Activated T-cell treated with anti-CD3 and anti-CD28 coated beads, Interleukin-2, amount 50 U/mL, for 48 hours (primary cell): ENCODE data around the gene NEDD9.

Source experiments
- DNase-seq, 2 experiments: peaks; one replicate each; pipeline ENCODE4 v3.0.0-alpha.2; 2020

Gene NEDD9

GRCh38 chr6:11172501-11173327 lies 59.8 kb downstream of the NEDD9 start:
- DNase-seq, result peak; percentile 85 to 89

DNA sequence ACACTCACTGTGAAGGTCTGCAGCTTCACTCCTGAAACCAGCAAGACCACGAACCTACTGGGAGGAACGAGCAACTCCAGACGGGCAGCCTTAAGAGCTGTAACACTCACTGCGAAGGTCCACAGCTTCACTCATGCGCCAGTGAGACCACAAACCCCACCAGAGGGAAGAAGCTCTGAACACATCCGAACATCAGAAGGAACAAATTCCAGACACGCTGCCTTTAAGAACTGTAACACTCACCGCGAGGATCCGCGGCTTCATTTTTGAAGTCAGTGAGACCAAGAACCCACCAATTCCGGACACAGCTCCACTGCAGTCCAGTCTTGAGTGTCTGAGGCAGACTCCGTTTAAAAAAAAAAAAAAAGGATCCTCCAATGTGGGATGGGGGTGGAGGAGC lies 60.5 kb downstream of the NEDD9 start:
- no peak for DNase-seq

DNA sequence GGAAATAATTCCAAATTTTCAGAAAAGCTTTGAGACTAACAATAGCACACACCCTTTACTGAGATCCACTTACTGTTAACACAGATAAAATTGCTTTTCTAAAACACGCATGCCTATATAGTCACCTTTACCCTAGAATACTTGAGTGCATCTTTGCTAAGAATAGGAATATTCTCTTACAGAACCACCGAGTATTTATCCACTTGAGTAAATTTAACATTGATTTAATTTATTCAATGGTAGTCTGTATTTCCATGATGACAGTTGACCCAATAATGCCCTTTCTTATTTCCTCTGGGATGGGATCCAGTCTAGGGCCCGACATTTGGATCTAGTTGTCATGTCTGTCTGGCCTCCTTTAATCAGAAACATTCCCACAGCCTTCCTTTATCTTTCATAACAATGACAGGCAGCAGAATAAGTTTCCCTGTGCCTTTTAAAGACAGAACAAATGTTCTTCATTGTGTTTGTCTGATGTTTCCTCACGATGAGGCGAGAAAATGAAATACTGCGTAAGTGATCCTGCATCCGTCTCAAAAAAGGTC lies 64.3 kb downstream of the NEDD9 start:
- DNase-seq, result no peak

- no peak for DNase-seq
Measured at GRCh38 chr6:11166948-11167347, 65.5 kb downstream of the NEDD9 start.

DNA sequence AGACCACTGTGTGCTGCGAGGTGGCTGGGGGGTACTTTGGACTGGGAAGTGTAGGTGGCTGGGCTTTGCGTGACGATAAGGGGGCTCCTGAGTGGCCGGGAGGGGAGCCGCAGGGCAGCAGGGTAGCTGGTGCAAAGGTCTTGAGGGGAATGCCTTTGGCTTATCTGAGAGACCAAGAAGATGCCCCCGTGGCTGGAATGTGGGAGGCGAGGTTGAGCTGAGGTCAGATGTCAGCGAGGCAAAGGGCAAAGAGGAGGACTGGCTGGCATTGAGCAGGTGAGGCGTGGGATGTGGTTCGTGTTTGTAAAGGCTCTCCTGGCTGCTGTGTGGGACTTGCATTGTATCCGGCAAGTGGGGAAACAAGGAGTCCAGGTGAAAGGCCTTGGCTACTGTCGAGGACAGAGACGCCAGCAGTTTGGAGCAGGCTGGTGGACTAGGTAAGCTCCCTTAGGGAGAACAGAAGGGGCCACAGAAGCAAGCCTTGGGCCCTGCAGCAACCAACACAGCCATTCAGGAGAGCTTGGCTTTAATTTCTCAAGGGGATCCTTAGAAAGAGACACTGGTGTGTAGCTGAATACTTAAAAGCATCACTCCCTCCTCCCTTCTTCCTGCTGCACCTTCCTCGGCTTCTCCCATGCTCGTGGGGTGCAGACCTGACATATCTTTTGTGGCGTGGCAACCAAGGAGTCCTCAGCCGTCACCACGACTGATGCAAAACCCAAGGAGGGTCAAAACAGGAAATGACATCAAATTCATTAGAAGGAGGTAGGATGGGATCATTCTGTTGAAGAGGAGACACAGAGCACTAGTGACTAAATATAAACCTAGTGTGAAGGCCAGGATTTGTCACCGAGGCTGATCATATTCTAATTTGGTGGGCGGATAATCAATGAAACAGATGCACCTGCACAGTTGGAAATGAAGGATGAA lies 67.5 kb downstream of the NEDD9 start:
- DNase-seq, result no peak

GRCh38 chr6:11163932-11164331 lies 68.5 kb downstream of the NEDD9 start:
- no peak for DNase-seq

- DNase-seq, result no peak
Measured at GRCh38 chr6:11162262-11162661, 70.2 kb downstream of the NEDD9 start.

GRCh38 chr6:11161031-11161956 lies 71.2 kb downstream of the NEDD9 start:
- DNase-seq, result no peak

GRCh38 chr6:11160199-11160598 lies 72.3 kb downstream of the NEDD9 start:
- DNase-seq, result no peak

- DNase-seq, result no peak
Measured at GRCh38 chr6:11155589-11155988, 76.9 kb downstream of the NEDD9 start.

DNA sequence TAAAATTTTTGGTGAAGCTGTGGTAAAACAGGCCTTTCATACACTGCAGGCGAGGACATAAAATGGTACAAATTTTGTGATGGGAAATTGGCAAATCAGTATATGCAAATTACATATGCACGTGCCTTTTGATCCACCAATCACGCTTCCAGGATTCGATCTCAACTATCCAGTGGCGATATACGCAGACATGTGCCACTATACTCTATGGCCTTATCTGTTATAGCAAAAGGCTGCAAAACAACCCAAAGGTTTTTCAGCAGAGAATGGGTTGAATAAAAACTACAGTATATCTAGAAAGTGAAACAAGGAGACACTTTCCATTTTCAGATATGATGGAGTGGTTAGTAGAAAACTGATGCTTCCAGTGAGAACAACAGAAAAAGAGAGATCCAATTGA lies 79.0 kb downstream of the NEDD9 start:
- no peak for DNase-seq

DNA sequence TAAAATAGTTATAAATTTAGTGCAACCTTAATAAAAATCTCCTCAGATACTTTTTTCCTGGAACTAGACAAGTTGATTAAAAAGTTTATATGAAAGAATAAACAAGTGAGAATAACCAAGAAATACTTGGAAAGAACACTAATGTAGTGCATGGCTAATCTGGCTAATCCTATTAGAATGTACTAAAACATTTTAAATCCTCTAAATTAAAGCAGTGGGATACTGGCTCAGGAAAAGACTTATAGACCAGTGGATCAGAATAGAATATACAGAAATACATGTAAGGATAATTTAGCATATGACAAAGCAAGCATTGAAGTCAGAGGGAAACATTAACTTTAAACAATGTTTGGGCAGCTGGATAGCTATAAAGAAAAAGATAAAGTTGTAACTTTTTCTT lies 79.9 kb downstream of the NEDD9 start:
- no peak for DNase-seq

DNA sequence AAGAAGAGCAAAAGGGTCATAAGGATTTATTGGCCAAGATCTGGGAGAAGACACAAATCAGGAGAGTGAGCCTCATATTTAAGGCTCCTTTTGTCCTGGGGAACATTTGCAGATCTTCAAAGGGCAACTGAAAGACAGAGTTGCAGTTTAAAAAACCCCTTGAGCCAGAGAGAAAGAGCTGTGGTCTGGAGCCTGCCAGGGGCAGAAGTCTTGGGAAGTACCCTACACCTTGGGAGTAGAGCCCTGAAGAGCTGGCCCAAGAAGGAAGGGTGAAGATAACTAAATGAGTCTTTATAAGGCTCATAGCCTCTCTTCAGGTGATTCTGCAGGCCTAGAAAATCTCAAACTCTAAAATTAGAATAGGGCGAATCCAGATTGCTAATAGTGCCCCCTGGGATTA lies 81.0 kb downstream of the NEDD9 start:
- DNase-seq, result no peak

GRCh38 chr6:11149551-11149950 lies 82.9 kb downstream of the NEDD9 start:
- no peak for DNase-seq

GRCh38 chr6:11146117-11146826 lies 86.2 kb downstream of the NEDD9 start:
- DNase-seq, result no peak

DNA sequence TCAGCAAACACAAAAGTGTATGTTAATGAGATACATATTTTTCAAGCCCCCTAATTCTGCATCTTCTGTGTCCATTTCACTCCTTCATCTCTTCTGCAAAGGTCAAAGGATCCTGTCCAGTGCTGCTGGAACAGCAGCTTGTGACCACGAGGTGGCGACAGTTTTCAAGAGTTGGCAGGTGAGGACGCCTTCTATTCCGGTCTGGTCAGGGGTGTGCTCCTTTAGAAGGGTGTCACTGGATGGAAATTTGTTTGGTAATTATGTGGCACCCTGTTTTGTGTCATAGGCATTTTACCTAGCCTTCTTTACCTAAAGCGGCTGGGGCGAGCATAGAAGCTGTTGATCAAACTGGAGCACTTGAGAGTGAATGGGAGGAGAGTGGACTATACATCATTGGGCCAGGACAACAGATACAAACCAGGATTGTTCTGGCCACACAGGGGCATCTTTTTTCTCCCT lies 88.0 kb downstream of the NEDD9 start:
- peak; percentile 81 to 83 for DNase-seq

- peak in 1 of 2 experiments; percentile 31 for DNase-seq
Measured at GRCh38 chr6:11143394-11144371, 88.8 kb downstream of the NEDD9 start.

DNA sequence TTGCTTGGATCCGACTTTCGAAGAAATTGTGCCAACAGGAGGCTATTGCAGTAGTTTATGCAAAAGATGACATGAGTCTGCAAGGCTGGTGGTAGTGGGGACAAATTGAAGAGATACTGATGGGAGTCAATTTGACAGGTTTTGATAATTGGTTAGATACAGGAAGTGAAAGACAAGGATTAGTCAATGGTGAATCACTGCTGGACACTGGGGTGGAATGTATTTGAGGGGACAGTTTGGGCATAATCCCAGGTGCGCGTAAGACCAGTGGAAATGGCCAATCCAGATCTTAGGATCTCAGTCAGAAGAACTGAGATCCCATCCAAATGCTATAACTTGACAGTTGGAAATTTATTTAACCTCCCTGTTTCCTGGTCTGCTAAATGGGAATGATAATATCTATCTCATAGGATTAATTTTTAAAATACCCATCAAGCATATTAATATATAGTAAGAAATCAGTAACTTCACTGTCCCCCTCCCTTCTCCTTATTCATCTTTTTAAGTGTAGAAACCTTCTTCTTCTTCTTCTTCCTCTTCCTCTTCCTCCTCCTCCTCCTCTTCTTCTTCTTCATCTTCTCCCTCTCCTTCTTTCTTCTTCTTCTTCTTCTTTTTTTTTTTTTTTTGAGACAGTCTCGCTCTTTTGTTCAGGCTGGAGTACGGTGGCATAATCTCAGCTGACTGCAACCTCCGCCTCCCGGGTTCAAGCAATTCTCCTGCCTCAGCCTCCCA lies 90.0 kb downstream of the NEDD9 start:
- DNase-seq, result no peak

GRCh38 chr6:11141295-11141694 lies 91.2 kb downstream of the NEDD9 start:
- DNase-seq, result no peak

- no peak for DNase-seq
Measured at GRCh38 chr6:11140056-11140455, 92.4 kb downstream of the NEDD9 start.
